ENCODE measurements around the gene COL4A2. TPM values are rescaled to one million over a fixed set of nuclear protein-coding genes. Genes with fewer than 3 reads are reported as not detected.

The COL4A2 gene
- total RNA-seq, 1 donor from 2014 or later, result 1,556 TPM

- Mint-ChIP-seq H3K36me3 (ENCODE audit: low read depth, unreplicated experiment) (peaks cover 65% of the 10 kb centered on the region), H3K4me3 (ENCODE audit: unreplicated experiment) (peak overlapping the region; percentile 56), H3K27ac (ENCODE audit: unreplicated experiment) (no peak overlapping the region), H3K9me3 (ENCODE audit: unreplicated experiment) (no peaks in the 10 kb centered on the region), H3K4me1 (ENCODE audit: unreplicated experiment) (peaks cover 2% of the 10 kb centered on the region), H3K27me3 (ENCODE audit: unreplicated experiment) (peaks cover 8% of the 10 kb centered on the region)
- TF ChIP-seq, protein P1, sequence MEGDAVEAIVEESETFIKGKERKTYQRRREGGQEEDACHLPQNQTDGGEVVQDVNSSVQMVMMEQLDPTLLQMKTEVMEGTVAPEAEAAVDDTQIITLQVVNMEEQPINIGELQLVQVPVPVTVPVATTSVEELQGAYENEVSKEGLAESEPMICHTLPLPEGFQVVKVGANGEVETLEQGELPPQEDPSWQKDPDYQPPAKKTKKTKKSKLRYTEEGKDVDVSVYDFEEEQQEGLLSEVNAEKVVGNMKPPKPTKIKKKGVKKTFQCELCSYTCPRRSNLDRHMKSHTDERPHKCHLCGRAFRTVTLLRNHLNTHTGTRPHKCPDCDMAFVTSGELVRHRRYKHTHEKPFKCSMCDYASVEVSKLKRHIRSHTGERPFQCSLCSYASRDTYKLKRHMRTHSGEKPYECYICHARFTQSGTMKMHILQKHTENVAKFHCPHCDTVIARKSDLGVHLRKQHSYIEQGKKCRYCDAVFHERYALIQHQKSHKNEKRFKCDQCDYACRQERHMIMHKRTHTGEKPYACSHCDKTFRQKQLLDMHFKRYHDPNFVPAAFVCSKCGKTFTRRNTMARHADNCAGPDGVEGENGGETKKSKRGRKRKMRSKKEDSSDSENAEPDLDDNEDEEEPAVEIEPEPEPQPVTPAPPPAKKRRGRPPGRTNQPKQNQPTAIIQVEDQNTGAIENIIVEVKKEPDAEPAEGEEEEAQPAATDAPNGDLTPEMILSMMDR (IDR thresholded peaks at IDR 0.05; ENCODE audit: unreplicated experiment), result no peak
- no peak for DNase-seq (ENCODE audit: low spot score)
These were observed 185.9 kb downstream of the COL4A2 start for GRCh38 chr13:110492679-110493593.

- TF ChIP-seq, protein P1 (IDR thresholded peaks at IDR 0.05; ENCODE audit: unreplicated experiment), result no peak
- H3K9me3 Mint-ChIP-seq (ENCODE audit: unreplicated experiment), result no peaks in the 10 kb centered on the region
These were observed 186.5 kb downstream of the COL4A2 start for GRCh38 chr13:110493613-110494012.

GRCh38 chr13:110495376-110495775 lies 188.3 kb downstream of the COL4A2 start:
- DNase-seq (ENCODE audit: low spot score), result no peak
- peaks cover 21% of the 10 kb centered on the region for H3K27me3 Mint-ChIP-seq (ENCODE audit: unreplicated experiment)
- H3K27ac Mint-ChIP-seq (ENCODE audit: unreplicated experiment), result no peak overlapping the region
- peaks cover 2% of the 10 kb centered on the region for H3K4me1 Mint-ChIP-seq (ENCODE audit: unreplicated experiment)
- H3K36me3 Mint-ChIP-seq (ENCODE audit: low read depth, unreplicated experiment), result peaks cover 69% of the 10 kb centered on the region
- no peaks in the 10 kb centered on the region for H3K9me3 Mint-ChIP-seq (ENCODE audit: unreplicated experiment)
- TF ChIP-seq, protein P1 (IDR thresholded peaks at IDR 0.05; ENCODE audit: unreplicated experiment), result no peak
- no peak overlapping the region for H3K4me3 Mint-ChIP-seq (ENCODE audit: unreplicated experiment)

More at GRCh38 chr13:110493613-110494012, 186.5 kb downstream of the COL4A2 start:
- no peak for DNase-seq (ENCODE audit: low spot score)
- H3K4me3 Mint-ChIP-seq (ENCODE audit: unreplicated experiment), result peak overlapping the region; percentile 51
- peaks cover 15% of the 10 kb centered on the region for H3K27me3 Mint-ChIP-seq (ENCODE audit: unreplicated experiment)
- peaks cover 2% of the 10 kb centered on the region for H3K4me1 Mint-ChIP-seq (ENCODE audit: unreplicated experiment)
- no peak overlapping the region for H3K27ac Mint-ChIP-seq (ENCODE audit: unreplicated experiment)
- peaks cover 69% of the 10 kb centered on the region for H3K36me3 Mint-ChIP-seq (ENCODE audit: low read depth, unreplicated experiment)

- Mint-ChIP-seq H3K4me3 (ENCODE audit: unreplicated experiment) (no peak overlapping the region), H3K36me3 (ENCODE audit: low read depth, unreplicated experiment) (peaks cover 68% of the 10 kb centered on the region), H3K4me1 (ENCODE audit: unreplicated experiment) (peaks cover 2% of the 10 kb centered on the region), H3K9me3 (ENCODE audit: unreplicated experiment) (no peaks in the 10 kb centered on the region), H3K27me3 (ENCODE audit: unreplicated experiment) (peaks cover 23% of the 10 kb centered on the region), H3K27ac (ENCODE audit: unreplicated experiment) (no peak overlapping the region)
- no peak for DNase-seq (ENCODE audit: low spot score)
- TF ChIP-seq, protein P1 (IDR thresholded peaks at IDR 0.05; ENCODE audit: unreplicated experiment), result no peak
These were observed 188.8 kb downstream of the COL4A2 start for GRCh38 chr13:110495881-110496280.

GRCh38 chr13:110496281-110496680 lies 189.2 kb downstream of the COL4A2 start:
- Mint-ChIP-seq H3K27ac (ENCODE audit: unreplicated experiment) (no peak overlapping the region), H3K9me3 (ENCODE audit: unreplicated experiment) (no peaks in the 10 kb centered on the region), H3K4me1 (ENCODE audit: unreplicated experiment) (peaks cover 2% of the 10 kb centered on the region), H3K27me3 (ENCODE audit: unreplicated experiment) (peaks cover 26% of the 10 kb centered on the region), H3K4me3 (ENCODE audit: unreplicated experiment) (no peak overlapping the region), H3K36me3 (ENCODE audit: low read depth, unreplicated experiment) (peaks cover 68% of the 10 kb centered on the region)
- no peak for DNase-seq (ENCODE audit: low spot score)
- TF ChIP-seq, protein P1 (IDR thresholded peaks at IDR 0.05; ENCODE audit: unreplicated experiment), result no peak
